Spleen (tissue), 11 donors: ENCODE results near the gene UBA6. TPM values are rescaled to one million over a fixed set of nuclear protein-coding genes. Genes with fewer than 3 reads are reported as not detected.

Experiments
- DNase-seq: peaks from one replicate; pipeline ENCODE4 v3.0.0-alpha.2; 2020
- H3K27ac ChIP-seq, 8 donors: fragments of 200-600 bp; sonication (generic) in 7 of 8; 1 replicate in 4 of 8; 2 replicates in 4 of 8; pipeline versions ENCODE4 v1.5.0 to v1.8.0; 2016 to 2021; ENCODE audit warnings: inconsistent platforms in 4 of 8, mild to moderate bottlenecking in 4 of 8, moderate library complexity in 1 of 8
- H3K27me3 ChIP-seq, 7 donors: fragments of 200-600 bp; sonication (generic) in 6 of 7; replicated peaks in 1 of 7; 1 replicate in 4 of 7; 2 replicates in 3 of 7; pipeline versions ENCODE4 v1.5.0 to v1.8.0; 2016 to 2021; ENCODE audit warnings: inconsistent platforms in 3 of 7, mild to moderate bottlenecking in 1 of 7
- H3K36me3 ChIP-seq, 6 donors: fragments of 200-600 bp; sonication (generic) in 5 of 6; 1 replicate in 4 of 6; 2 replicates in 2 of 6; pipeline versions ENCODE4 v1.5.0 to v1.8.0; 2016 to 2021; ENCODE audit warnings: inconsistent platforms in 2 of 6
- H3K4me1 ChIP-seq, 6 donors: fragments of 200-600 bp; sonication (generic) in 5 of 6; 1 replicate in 3 of 6; 2 replicates in 3 of 6; pipeline versions ENCODE4 v1.5.0 to v1.8.0; 2016 to 2021; ENCODE audit warnings: inconsistent platforms in 3 of 6
- H3K4me3 ChIP-seq, 8 donors: fragments of 200-600 bp; sonication (generic) in 7 of 8; 1 replicate in 4 of 8; 2 replicates in 4 of 8; pipeline versions ENCODE4 v1.5.0 to v1.8.0; 2016 to 2021; ENCODE audit warnings: inconsistent platforms in 4 of 8, mild to moderate bottlenecking in 4 of 8, moderate library complexity in 2 of 8
- H3K9me3 ChIP-seq, 8 donors: fragments of 200-600 bp; sonication (generic) in 7 of 8; 1 replicate in 4 of 8; 2 replicates in 4 of 8; pipeline versions ENCODE4 v1.5.0 to v1.8.0; 2016 to 2021; ENCODE audit warnings: inconsistent platforms in 4 of 8
- POLR2A ChIP-seq, 3 donors: fragments of 450-650 bp; IDR thresholded peaks; one replicate each; pipeline ENCODE4 v1.5.1; 2017; ENCODE audit warnings: antibody characterized with exemption in 3 of 3, mild to moderate bottlenecking in 1 of 3
- POLR2AphosphoS5 ChIP-seq, 3 donors: sonication (generic); formaldehyde crosslinking; IDR thresholded peaks; one replicate each; pipeline ENCODE4 v1.5.1; 2017; ENCODE audit warnings: antibody characterized with exemption in 3 of 3
- WGBS, 5 donors: extraction: QIAGEN DNeasy Blood & Tissue Kit in 3 of 5; methylation state at CpG; one replicate each; pipeline versions ENCODE4 v1.1.5 to v1.1.7; 2013 to 2018; 5-methylcytosine and 5-hydroxymethylcytosine counted together
- intact Hi-C: fragments of 100-400 bp; cut with DNase I; formaldehyde crosslinking; loops from one replicate; pipeline ENCODE4 v1.15.0; 2023; ENCODE audit warnings: low total_unique reads
- polyA plus RNA-seq, 3 donors: library from polyadenylated mRNA; stranded (reverse); fragments of 200-250 nt; gene quantifications; one replicate each; pipeline ENCODE4 v1.2.1, GENCODE V29; 2013
- total RNA-seq, 7 donors: library from RNA; depleted of rRNA in 3 of 7; stranded (reverse); fragments of >200 nt in 3 of 7; fragmentation: NEBNext Ultra II Directional in 4 of 7; extraction: Animal tissue kit (Norgen Biotek cat#: 25700) in 4 of 7; gene quantifications; one replicate each; pipeline versions ENCODE4 v1.1.0 to v1.2.1, GENCODE V29; 2016 to 2021
- TF ChIP-seq, protein P1 (sequence below), 11 experiments: fragments of 200-600 bp in 7 of 11; fragments of 450-650 bp in 4 of 11; sonication (generic) in 4 of 11; IDR thresholded peaks in 8 of 11; conservative IDR thresholded peaks in 3 of 11; 1 replicate in 7 of 11; 2 replicates in 4 of 11; pipeline versions ENCODE4 v1.4.0 to v1.8.0; 2016 to 2021; ENCODE audit warnings: antibody characterized with exemption in 11 of 11, inconsistent platforms in 4 of 11, mild to moderate bottlenecking in 1 of 11
- donor health status: healthy with polysubstance abuse.
- donor health status: DM: no; HTN: no; CAD: no; lungs with moderate emphysema.
- donor health status: DM: no; HTN: no; CAD: no.
- donor health status: Bipolar disorder and iron deficiency.
- donor health status: healthy.
- donor health status: DM: no; HTN: no; CAD: no.
- donor health status: DM: yes; HTN: yes; CAD: no.

UBA6 gene
- total and polyA plus RNA-seq, 10 donors, result 5.8 to 144 (median 64.7) TPM

DNA sequence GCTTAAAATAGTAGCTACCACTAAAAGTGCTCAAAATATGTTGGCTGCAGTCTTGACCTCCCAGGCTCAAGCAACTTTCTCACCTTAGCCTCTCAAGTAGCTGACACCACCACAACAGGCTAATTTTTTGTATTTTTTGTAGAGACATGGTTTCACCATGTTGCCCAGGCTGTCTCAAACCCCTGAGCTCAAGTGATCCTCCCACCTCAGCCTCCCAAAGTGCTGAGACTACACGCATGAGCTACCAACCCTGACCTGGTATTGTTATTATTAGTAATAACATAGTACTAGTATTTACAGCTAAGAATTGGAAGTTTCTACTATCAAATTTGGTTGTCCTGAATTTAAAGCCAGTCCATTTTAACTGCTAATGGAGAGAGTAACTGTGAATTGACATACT lies 124.4 kb downstream of the UBA6 start:
- 70 to 88% (median 81%) methylated on average over 1 of the region's 1 CpG for WGBS, 5 donors
- H3K4me3 ChIP-seq, result no peak overlapping the region
- intact Hi-C loops, result no loop called here
- H3K9me3 ChIP-seq, result no peaks in the 10 kb centered on the region
- peaks cover 0 to 26% (median 0%) of the 10 kb centered on the region in 6 donors for H3K36me3 ChIP-seq
- TF ChIP-seq POLR2A (IDR thresholded peaks at IDR 0.05), result no peak
- TF ChIP-seq, protein P1, sequence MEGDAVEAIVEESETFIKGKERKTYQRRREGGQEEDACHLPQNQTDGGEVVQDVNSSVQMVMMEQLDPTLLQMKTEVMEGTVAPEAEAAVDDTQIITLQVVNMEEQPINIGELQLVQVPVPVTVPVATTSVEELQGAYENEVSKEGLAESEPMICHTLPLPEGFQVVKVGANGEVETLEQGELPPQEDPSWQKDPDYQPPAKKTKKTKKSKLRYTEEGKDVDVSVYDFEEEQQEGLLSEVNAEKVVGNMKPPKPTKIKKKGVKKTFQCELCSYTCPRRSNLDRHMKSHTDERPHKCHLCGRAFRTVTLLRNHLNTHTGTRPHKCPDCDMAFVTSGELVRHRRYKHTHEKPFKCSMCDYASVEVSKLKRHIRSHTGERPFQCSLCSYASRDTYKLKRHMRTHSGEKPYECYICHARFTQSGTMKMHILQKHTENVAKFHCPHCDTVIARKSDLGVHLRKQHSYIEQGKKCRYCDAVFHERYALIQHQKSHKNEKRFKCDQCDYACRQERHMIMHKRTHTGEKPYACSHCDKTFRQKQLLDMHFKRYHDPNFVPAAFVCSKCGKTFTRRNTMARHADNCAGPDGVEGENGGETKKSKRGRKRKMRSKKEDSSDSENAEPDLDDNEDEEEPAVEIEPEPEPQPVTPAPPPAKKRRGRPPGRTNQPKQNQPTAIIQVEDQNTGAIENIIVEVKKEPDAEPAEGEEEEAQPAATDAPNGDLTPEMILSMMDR (IDR thresholded peaks at IDR 0.05 in 8 of 11, conservative IDR thresholded peaks at IDR 0.05 in 3 of 11), result no peak
- TF ChIP-seq POLR2AphosphoS5 (IDR thresholded peaks at IDR 0.05), result no peak
- H3K27ac ChIP-seq, result peak overlapping the region in 7 of 8 donors; percentile 35 to 79 (median 70)
- peaks cover 3 to 79% (median 21%) of the 10 kb centered on the region in 6 donors for H3K4me1 ChIP-seq
- H3K27me3 ChIP-seq, result no peaks in the 10 kb centered on the region
- DNase-seq, result no peak

DNA sequence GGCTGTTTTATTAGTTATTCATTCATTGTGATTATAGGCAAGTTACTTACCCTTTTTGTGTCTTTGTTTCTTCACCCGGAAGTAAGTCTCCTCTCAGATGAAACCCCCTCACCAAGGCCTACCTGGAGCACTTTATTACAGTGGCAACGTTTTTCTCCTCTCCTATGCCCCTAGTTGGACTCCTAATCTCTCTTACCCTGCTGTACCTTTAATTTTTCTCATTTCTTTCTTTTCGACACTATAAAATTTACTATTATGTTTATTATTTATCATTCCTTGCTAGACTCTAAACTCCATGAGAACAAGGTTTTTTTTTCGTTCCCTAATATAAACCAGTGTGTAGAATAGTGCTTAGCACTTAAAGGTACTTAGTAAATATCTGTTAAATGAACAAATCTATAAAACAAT lies 124.9 kb downstream of the UBA6 start:
- Histone ChIP-seq H3K9me3 (no peaks in the 10 kb centered on the region), H3K36me3 (peaks cover 0 to 28% (median 0%) of the 10 kb centered on the region in 6 donors), H3K27me3 (no peaks in the 10 kb centered on the region), H3K4me3 (no peak overlapping the region), H3K27ac (peak overlapping the region in 7 of 8 donors; percentile 35 to 79 (median 70)), H3K4me1 (peaks cover 3 to 75% (median 19%) of the 10 kb centered on the region in 6 donors)
- 72 to 80% (median 75%) methylated on average over 4 of the region's 4 CpGs for WGBS, 5 donors
- TF ChIP-seq POLR2A (IDR thresholded peaks at IDR 0.05) (no peak), POLR2AphosphoS5 (IDR thresholded peaks at IDR 0.05) (no peak)
- TF ChIP-seq, protein P1 (IDR thresholded peaks at IDR 0.05 in 8 of 11, conservative IDR thresholded peaks at IDR 0.05 in 3 of 11), result no peak
- DNase-seq, result no peak
- intact Hi-C loops, result no loop called here

DNA sequence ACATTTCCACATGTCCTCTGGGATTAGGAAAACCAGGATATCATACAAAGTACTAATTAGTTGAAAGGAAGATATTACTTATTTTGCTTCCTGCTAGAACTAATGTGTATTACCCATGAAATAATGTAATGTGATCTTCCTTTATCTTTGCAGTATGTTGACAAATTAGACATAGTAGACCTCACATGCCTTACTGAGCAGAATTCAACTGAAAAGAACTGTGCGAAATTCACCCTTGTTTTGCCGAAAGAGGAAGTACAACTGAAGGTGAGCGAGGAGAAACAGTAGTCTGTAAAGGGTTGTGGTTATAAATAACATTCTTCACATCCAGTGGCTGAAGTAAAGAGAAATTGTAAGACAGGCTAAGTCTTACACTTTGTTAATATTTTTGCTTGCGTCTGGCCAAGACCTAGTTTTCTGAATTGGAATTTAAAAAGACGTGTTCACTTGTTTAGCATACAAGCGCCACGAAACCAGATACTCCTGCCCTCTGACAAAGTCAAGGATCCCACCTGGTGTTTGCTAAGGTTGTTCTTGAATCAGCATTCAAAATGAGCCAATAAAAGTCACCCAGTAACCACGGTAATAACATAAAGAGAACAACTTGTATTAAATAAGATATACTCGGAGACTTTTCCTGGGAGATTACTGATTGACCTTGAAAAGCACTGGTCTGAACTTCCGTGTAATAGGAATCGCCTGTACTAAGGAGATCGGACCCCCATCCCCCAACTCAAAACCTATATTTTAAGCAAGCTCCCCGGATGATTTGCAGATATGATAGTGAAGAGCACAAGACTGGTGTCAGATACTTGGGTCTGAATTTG lies 125.5 kb downstream of the UBA6 start:
- Histone ChIP-seq H3K27ac (peak overlapping the region in 7 of 8 donors; percentile 35 to 79 (median 70)), H3K27me3 (no peaks in the 10 kb centered on the region), H3K9me3 (no peaks in the 10 kb centered on the region), H3K4me1 (peaks cover 3 to 68% (median 18%) of the 10 kb centered on the region in 6 donors), H3K36me3 (peaks cover 0 to 30% (median 0%) of the 10 kb centered on the region in 6 donors), H3K4me3 (no peak overlapping the region)
- no peak for DNase-seq
- intact Hi-C loops, result no loop called here
- TF ChIP-seq POLR2AphosphoS5 (IDR thresholded peaks at IDR 0.05) (peak in 1 of 3 donors; percentile 16), POLR2A (IDR thresholded peaks at IDR 0.05) (no peak)
- TF ChIP-seq, protein P1 (IDR thresholded peaks at IDR 0.05 in 8 of 11, conservative IDR thresholded peaks at IDR 0.05 in 3 of 11), result no peak
- 43 to 52% (median 49%) methylated on average over 13 of the region's 13 CpGs for WGBS, 5 donors

DNA sequence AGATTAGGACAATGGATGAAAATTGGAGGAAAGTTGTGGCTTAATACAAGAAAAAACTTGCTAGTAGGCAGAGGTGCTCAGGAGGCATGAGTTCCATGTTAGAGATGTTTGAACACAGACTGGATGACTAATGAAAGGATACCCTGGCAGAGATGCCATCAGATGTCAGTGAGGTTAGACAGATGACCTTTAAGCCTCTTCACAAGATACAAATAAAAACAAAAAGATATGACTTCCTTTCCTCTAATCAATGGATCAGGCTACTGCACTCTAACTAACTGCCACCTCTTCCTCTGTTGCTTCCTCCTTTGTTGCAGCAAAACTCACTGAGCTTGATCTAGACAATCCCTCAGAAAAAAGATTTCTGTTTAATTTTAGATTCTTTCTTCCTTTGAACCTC lies 127.8 kb downstream of the UBA6 start:
- DNase-seq, result no peak
- intact Hi-C loops, result no loop called here
- TF ChIP-seq POLR2AphosphoS5 (IDR thresholded peaks at IDR 0.05), result no peak
- TF ChIP-seq POLR2A (IDR thresholded peaks at IDR 0.05), result no peak
- Histone ChIP-seq H3K36me3 (peaks cover 0 to 11% (median 0%) of the 10 kb centered on the region in 6 donors), H3K27me3 (no peaks in the 10 kb centered on the region), H3K9me3 (no peaks in the 10 kb centered on the region), H3K4me3 (no peak overlapping the region), H3K4me1 (peaks cover 3 to 63% (median 18%) of the 10 kb centered on the region in 6 donors), H3K27ac (peak overlapping the region in 4 of 8 donors; percentile 20 to 79 (median 45))
